Colonic mucosa (tissue), 4 donors: Measurements from ENCODE around the gene GAS7. TPM values are rescaled to one million over a fixed set of nuclear protein-coding genes. Genes with fewer than 3 reads are reported as not detected.

Experiments used
- DNase-seq: peaks from one replicate; pipeline ENCODE4 v3.0.0-alpha.2; 2020
- H3K27ac ChIP-seq: fragments of 200-600 bp; one replicate; pipeline ENCODE4 v1.8.0; 2021
- H3K27me3 ChIP-seq: fragments of 200-600 bp; one replicate; pipeline ENCODE4 v1.8.0; 2021
- H3K36me3 ChIP-seq: fragments of 200-600 bp; one replicate; pipeline ENCODE4 v1.8.0; 2021
- H3K4me1 ChIP-seq: fragments of 200-600 bp; one replicate; pipeline ENCODE4 v1.8.0; 2021; ENCODE audit warnings: mild to moderate bottlenecking
- H3K4me3 ChIP-seq: fragments of 200-600 bp; one replicate; pipeline ENCODE4 v1.8.0; 2021
- H3K9ac ChIP-seq, 2 donors: one replicate each; pipeline ENCODE4 v1.7.0; 2013; ENCODE audit warnings: control low read depth in 2 of 2, low read depth in 2 of 2, low read length in 2 of 2
- H3K9me3 ChIP-seq: fragments of 200-600 bp; one replicate; pipeline ENCODE4 v1.8.0; 2021
- intact Hi-C: fragments of 100-400 bp; cut with DNase I; formaldehyde crosslinking; loops from one replicate; pipeline ENCODE4 v1.14.1; 2022
- total RNA-seq, 2 donors: library from RNA; stranded (reverse); fragmentation: NEBNext Ultra II Directional in 1 of 2; extraction: Animal tissue kit (Norgen Biotek cat#: 25700) in 1 of 2; gene quantifications; one replicate each; pipeline ENCODE4 v1.2.1, GENCODE V29; 2021
- TF ChIP-seq, protein P1 (sequence below): fragments of 200-600 bp; IDR thresholded peaks from one replicate; pipeline ENCODE4 v1.8.0; 2022; ENCODE audit warnings: antibody characterized with exemption, mild to moderate bottlenecking
- donor health status: healthy.
- donor health status: DM: no; HTN: no; CAD: no.
- donor health status: DM: no; HTN: no; CAD: no.

Gene GAS7
- total RNA-seq, 2 donors from 2014 or later = 4.7 to 17.0 TPM

DNA sequence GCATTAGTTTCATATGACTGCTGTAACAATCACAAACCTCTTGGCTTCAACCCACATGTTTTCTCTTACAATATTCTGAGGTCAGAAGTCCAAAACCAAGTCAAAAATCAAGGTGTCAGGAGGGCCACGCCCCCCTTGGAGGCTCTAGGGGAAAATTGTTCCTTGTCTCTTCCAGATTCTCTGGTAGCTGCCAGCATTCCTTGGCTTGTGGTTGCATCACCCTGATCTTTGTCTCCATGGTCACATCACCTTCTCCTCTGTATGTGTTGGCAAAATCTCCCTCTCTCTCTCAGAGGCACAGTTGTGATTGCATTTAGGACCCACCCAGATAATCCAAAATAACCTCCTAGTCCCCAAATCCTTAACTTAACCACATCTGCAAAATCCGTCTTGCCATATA, 105.8 kb downstream of the GAS7 start:
- H3K27ac ChIP-seq = no peak overlapping the region
- no peak overlapping the region for H3K9ac ChIP-seq
- intact Hi-C loops = no loop called here
- no peaks in the 10 kb centered on the region for H3K36me3 ChIP-seq
- H3K27me3 ChIP-seq = no peaks in the 10 kb centered on the region
- TF ChIP-seq, protein P1, sequence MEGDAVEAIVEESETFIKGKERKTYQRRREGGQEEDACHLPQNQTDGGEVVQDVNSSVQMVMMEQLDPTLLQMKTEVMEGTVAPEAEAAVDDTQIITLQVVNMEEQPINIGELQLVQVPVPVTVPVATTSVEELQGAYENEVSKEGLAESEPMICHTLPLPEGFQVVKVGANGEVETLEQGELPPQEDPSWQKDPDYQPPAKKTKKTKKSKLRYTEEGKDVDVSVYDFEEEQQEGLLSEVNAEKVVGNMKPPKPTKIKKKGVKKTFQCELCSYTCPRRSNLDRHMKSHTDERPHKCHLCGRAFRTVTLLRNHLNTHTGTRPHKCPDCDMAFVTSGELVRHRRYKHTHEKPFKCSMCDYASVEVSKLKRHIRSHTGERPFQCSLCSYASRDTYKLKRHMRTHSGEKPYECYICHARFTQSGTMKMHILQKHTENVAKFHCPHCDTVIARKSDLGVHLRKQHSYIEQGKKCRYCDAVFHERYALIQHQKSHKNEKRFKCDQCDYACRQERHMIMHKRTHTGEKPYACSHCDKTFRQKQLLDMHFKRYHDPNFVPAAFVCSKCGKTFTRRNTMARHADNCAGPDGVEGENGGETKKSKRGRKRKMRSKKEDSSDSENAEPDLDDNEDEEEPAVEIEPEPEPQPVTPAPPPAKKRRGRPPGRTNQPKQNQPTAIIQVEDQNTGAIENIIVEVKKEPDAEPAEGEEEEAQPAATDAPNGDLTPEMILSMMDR = no peak
- no peaks in the 10 kb centered on the region for H3K9me3 ChIP-seq
- DNase-seq = no peak
- no peaks in the 10 kb centered on the region for H3K4me1 ChIP-seq
- H3K4me3 ChIP-seq = no peak overlapping the region

GRCh38 chr17:10091046-10091445, 107.4 kb downstream of the GAS7 start:
- TF ChIP-seq, protein P1 = no peak
- Histone ChIP-seq H3K27me3 (no peaks in the 10 kb centered on the region), H3K4me3 (no peak overlapping the region), H3K36me3 (no peaks in the 10 kb centered on the region), H3K9ac (no peak overlapping the region), H3K9me3 (no peaks in the 10 kb centered on the region), H3K4me1 (no peaks in the 10 kb centered on the region), H3K27ac (no peak overlapping the region)
- intact Hi-C loops = no loop called here
- no peak for DNase-seq

DNA sequence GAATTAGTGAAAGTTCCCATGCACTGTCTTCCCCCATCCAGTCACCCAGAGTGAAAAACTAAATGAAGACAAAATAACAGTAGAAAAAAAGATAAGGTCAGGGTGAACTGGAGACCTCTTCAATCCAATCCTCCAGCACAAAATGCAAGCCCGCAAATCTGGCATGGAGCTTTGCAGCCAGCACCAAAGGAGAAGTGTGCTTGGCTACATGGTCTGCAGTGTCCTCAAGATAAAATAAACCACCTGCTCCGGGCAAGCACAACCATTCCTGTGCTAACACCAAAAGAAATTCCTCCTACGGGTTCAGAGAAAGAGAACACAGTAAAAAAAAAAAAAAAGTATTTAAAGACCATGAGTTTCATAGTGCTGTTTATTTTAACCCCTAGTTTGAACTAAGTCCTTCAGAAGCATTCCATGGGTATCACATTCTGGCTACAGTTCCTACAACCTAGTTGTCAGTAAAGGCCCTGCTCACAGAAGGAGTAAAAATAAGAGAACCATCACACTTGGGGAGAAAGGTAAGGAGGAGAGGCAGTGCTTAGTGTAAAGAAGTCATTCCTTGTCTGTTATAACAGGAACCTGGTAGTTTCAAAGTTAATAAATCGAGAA, 109.1 kb downstream of the GAS7 start:
- Histone ChIP-seq H3K27me3 (no peaks in the 10 kb centered on the region), H3K9ac (no peak overlapping the region), H3K36me3 (no peaks in the 10 kb centered on the region), H3K4me3 (no peak overlapping the region), H3K4me1 (no peaks in the 10 kb centered on the region), H3K27ac (no peak overlapping the region), H3K9me3 (no peaks in the 10 kb centered on the region)
- TF ChIP-seq, protein P1 = no peak
- intact Hi-C loops = no loop called here
- no peak for DNase-seq

DNA sequence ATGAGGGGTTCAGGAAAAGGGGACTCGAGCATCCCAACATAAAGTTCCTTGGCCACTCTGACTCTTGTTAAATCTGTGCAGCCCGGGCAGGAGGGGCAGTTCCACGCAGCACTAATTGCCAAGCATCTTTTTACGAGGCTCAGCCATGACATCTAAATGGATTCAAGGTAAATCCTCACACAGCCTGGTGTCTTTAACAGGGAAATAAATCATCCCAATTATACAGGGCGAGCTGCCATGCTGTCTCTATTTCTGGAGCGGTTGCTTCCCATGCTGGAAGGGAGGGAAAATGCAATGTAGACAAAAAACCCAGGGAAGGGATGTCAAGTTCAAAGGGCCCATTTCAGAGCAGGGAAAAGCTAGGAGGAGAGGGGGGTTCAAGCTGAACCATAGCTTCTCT, 110.0 kb downstream of the GAS7 start:
- Histone ChIP-seq H3K27me3 (no peaks in the 10 kb centered on the region), H3K9ac (no peak overlapping the region), H3K36me3 (no peaks in the 10 kb centered on the region), H3K4me1 (no peaks in the 10 kb centered on the region), H3K4me3 (no peak overlapping the region), H3K9me3 (no peaks in the 10 kb centered on the region), H3K27ac (no peak overlapping the region)
- TF ChIP-seq, protein P1 = no peak
- intact Hi-C loops = no loop called here
- DNase-seq = no peak

DNA sequence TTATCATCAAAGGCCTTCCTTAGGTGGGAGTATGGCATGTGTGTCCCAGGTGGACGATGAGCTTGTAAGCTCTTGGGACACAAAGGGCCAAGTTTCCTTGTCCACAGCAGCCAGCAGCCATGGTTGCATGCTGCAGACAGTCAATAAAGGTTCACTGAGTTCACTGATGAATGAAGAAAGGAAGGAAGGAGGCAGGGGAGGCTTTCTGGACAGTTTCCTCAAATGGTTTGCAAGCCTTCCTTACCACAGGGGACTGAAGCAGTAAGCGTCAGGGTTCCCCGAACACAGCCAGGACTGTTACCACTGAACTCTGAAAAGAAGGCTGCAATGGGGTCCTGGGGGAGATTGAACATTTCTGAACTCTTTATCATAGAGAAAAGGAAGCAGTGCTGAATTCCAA, 111.1 kb downstream of the GAS7 start:
- Histone ChIP-seq H3K27ac (no peak overlapping the region), H3K4me1 (no peaks in the 10 kb centered on the region), H3K27me3 (no peaks in the 10 kb centered on the region), H3K4me3 (no peak overlapping the region), H3K36me3 (no peaks in the 10 kb centered on the region), H3K9me3 (no peaks in the 10 kb centered on the region), H3K9ac (no peak overlapping the region)
- intact Hi-C loops = no loop called here
- TF ChIP-seq, protein P1 = no peak
- no peak for DNase-seq
